Measurements from ENCODE around the gene ASB3.

Gene ASB3

DNA sequence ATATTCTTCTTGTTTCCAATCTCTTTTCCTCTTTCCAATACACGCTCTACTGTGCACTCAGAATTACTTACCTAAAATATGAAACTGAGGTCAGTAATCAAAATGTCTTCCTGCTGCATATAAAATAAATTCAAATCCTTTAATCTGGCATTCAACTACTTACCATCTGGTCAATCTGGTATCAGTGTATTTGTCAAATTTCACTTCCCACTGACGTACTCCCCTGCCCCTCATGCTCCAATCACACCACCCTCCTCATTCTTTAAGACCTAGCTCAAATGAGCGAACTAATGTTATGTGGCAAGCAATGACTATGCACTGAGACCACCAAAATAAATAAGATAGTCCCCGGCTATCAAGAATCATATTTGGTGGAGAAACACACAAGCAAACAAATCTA, 6.7 kb downstream of the ASB3 start:
- no peak for DNase-seq (ENCODE audit: low spot score)
- TF ChIP-seq, protein P1, sequence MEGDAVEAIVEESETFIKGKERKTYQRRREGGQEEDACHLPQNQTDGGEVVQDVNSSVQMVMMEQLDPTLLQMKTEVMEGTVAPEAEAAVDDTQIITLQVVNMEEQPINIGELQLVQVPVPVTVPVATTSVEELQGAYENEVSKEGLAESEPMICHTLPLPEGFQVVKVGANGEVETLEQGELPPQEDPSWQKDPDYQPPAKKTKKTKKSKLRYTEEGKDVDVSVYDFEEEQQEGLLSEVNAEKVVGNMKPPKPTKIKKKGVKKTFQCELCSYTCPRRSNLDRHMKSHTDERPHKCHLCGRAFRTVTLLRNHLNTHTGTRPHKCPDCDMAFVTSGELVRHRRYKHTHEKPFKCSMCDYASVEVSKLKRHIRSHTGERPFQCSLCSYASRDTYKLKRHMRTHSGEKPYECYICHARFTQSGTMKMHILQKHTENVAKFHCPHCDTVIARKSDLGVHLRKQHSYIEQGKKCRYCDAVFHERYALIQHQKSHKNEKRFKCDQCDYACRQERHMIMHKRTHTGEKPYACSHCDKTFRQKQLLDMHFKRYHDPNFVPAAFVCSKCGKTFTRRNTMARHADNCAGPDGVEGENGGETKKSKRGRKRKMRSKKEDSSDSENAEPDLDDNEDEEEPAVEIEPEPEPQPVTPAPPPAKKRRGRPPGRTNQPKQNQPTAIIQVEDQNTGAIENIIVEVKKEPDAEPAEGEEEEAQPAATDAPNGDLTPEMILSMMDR (IDR thresholded peaks at IDR 0.05; ENCODE audit: borderline replicate concordance, control extremely low read depth, extremely low read depth, insufficient read depth, missing control alignments), result no peak
- in situ Hi-C loops (cut with MboI; ENCODE audit: low sequenced_read_pairs, unreplicated experiment), result no loop called here

DNA sequence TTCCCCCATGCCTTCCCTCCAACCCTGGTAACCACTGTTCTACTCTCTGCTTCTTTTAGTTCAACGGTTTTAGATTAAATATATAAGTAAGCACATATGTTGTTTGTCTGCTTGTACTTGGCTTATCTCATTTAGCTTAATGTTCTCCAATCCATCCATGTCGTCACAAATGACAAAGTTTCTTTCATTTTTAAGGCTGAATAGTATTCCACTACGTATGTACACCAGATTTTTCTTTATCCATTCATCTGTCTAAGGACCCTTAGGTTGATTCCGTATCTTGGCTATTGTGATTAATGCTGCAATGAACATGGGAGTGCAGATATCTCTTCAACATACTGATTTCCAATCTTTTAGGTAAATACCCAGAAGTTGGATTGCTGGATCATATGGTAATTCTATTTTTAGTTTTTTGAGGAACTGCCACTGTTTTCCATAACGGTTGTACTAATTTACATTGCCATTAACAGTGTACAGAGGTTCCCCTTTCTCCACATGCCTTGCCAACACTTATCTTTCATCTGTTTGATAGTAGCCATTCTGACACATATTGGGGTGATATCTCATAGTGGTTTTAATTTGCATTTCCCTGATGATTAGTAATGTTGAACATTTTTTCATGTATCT, 8.1 kb downstream of the ASB3 start:
- TF ChIP-seq, protein P1 (IDR thresholded peaks at IDR 0.05; ENCODE audit: borderline replicate concordance, control extremely low read depth, extremely low read depth, insufficient read depth, missing control alignments), result no peak
- no peak for DNase-seq (ENCODE audit: low spot score)
- in situ Hi-C loops (cut with MboI; ENCODE audit: low sequenced_read_pairs, unreplicated experiment), result no loop called here

DNA sequence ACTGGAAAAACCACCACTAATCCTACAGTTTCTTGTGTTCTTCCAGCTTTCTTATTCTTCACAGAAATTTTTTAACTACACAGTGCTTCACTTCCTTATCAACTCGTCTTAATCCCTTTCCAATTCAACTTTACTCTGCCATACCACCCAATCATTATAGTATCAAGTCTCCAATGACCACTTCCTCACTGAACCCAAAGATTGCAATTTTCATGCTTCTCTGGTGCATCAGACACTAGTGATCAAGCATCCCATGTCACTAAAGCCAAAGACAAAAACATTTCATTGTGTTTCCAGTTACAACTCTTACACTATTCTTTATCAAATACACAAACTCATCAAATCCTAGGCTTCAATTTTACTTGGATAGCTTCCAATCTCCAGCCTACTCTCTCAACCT, 9.6 kb downstream of the ASB3 start:
- TF ChIP-seq, protein P1 (IDR thresholded peaks at IDR 0.05; ENCODE audit: borderline replicate concordance, control extremely low read depth, extremely low read depth, insufficient read depth, missing control alignments), result no peak
- in situ Hi-C loops (cut with MboI; ENCODE audit: low sequenced_read_pairs, unreplicated experiment), result no loop called here
- DNase-seq (ENCODE audit: low spot score), result no peak

DNA sequence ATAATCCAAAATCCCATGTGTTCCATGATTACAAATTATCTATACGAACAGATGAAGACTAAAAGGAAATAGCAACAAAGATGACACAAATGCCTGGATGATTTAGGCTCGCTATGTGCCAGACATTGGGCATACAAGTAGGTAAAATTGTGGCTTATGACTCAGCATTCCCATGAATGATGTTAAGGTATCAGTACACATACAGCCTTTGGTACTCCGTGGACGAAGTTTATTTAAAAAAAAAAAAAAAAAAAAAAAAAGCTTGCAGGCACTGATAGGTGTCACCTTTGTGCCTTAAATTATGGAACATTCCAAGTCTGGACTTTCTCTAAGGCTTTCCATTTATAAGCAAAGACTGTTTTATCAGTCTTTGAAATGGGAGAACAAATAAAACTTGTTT, 16.5 kb downstream of the ASB3 start:
- TF ChIP-seq, protein P1 (IDR thresholded peaks at IDR 0.05; ENCODE audit: borderline replicate concordance, control extremely low read depth, extremely low read depth, insufficient read depth, missing control alignments), result no peak
- in situ Hi-C loops (cut with MboI; ENCODE audit: low sequenced_read_pairs, unreplicated experiment), result no loop called here
- DNase-seq (ENCODE audit: low spot score), result no peak

DNA sequence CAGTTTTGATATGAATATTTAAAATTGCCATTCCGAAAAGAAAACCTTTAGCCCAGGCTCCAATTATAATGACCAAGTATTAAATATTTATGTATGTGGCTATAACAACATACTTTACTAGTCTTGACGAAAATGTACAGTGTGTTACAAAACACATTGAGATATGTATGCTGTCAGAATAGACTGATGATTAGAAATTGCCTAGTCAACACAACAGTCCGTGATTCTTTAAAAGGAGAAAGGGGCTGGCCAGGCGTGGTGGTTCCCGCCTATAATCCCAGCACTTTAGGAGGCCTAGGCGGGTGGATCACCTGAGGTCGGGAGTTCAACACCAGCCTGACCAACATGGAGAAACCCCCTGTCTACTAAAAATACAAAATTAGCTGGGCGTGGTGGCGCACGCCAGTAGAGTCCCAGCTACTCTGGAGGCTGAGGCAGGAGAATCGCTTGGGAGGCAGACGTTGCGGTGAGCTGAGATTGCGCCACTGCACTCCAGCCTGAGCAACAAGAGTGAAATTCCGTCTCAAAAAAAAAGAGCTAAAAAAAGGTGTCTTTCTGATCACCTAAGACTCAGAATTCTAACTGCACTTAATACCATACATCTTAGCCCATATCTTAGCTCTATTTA, 17.3 kb downstream of the ASB3 start:
- TF ChIP-seq, protein P1 (IDR thresholded peaks at IDR 0.05; ENCODE audit: borderline replicate concordance, control extremely low read depth, extremely low read depth, insufficient read depth, missing control alignments), result no peak
- in situ Hi-C loops (cut with MboI; ENCODE audit: low sequenced_read_pairs, unreplicated experiment), result no loop called here
- no peak for DNase-seq (ENCODE audit: low spot score)

DNA sequence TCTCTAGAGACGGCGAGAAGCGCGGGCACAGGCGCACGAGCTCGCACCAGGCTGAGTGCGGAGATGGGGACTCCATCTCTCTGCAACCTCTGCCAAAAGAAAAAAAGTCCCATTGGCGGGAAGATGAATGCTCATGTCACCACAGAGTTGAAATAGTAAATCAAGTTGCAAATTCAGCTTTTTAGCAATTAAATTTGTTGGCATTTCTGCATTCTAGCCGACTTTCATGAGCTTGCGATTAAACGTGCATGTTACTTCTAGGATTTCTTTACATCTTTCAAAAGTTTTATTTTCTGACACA, 18.6 kb downstream of the ASB3 start:
- in situ Hi-C loops (cut with MboI; ENCODE audit: low sequenced_read_pairs, unreplicated experiment), result no loop called here
- TF ChIP-seq, protein P1 (IDR thresholded peaks at IDR 0.05; ENCODE audit: borderline replicate concordance, control extremely low read depth, extremely low read depth, insufficient read depth, missing control alignments), result no peak
- DNase-seq (ENCODE audit: low spot score), result no peak
